ENCODE results near the gene KRT9. TPM values are rescaled to one million over a fixed set of nuclear protein-coding genes. Genes with fewer than 3 reads are reported as not detected.

The KRT9 gene
- total RNA-seq, 4 donors from 2014 or later, result not detected

DNA sequence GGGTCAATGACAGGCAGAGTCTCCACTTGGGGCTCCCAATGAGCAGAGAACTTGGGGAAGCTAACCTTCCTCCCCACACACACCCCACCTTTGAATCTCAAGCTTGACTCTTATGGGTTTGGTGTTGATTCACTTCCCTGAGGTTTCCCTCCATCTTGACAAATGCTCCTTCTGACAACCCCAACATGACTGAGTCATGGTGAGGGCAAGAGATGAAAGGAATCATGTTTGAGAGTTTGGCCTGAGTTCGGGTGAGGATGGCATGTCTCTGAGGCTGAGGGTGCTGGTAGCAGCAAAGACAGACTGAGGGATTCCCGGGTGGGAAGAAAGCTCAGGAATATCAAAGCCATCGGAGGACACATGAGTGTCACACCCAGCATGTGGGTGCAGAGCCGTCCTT is 18.7 kb downstream of the KRT9 start:
- H3K9me3 ChIP-seq, result no peaks in the 10 kb centered on the region
- peaks cover 6 to 39% (median 24%) of the 10 kb centered on the region in 4 donors for H3K4me1 ChIP-seq
- in situ Hi-C loops (cut with MboI; ENCODE audit: low pct_ligation_motif_present in 1 of 4, low pct_unique_long_range_greater_than_20kb in 1 of 4, low sequenced_read_pairs in 3 of 4), result loop anchor here in 2 of 4 donors (10.0 kb wide), 1 partner anchor 92 kb away; no protein-coding TSS in a partner anchor
- no peaks in the 10 kb centered on the region for H3K36me3 ChIP-seq
- no peaks in the 10 kb centered on the region for H3K27me3 ChIP-seq
- no peak overlapping the region for H3K4me3 ChIP-seq
- 77% methylated on average over 4 of the region's 4 CpGs; no CpG with 5 or more reads in 1 of the 2 donors for WGBS, 2 donors (ENCODE audit: low coverage in 1 of 2)
- TF ChIP-seq EP300 (IDR thresholded peaks at IDR 0.05; ENCODE audit: low read depth), result no peak
- no peak for TF ChIP-seq POLR2A (IDR thresholded peaks at IDR 0.05)
- TF ChIP-seq, protein P1, sequence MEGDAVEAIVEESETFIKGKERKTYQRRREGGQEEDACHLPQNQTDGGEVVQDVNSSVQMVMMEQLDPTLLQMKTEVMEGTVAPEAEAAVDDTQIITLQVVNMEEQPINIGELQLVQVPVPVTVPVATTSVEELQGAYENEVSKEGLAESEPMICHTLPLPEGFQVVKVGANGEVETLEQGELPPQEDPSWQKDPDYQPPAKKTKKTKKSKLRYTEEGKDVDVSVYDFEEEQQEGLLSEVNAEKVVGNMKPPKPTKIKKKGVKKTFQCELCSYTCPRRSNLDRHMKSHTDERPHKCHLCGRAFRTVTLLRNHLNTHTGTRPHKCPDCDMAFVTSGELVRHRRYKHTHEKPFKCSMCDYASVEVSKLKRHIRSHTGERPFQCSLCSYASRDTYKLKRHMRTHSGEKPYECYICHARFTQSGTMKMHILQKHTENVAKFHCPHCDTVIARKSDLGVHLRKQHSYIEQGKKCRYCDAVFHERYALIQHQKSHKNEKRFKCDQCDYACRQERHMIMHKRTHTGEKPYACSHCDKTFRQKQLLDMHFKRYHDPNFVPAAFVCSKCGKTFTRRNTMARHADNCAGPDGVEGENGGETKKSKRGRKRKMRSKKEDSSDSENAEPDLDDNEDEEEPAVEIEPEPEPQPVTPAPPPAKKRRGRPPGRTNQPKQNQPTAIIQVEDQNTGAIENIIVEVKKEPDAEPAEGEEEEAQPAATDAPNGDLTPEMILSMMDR (IDR thresholded peaks at IDR 0.05), result no peak
- TF ChIP-seq POLR2AphosphoS5 (IDR thresholded peaks at IDR 0.05), result no peak
- H3K27ac ChIP-seq, result no peak overlapping the region
- no peak for DNase-seq
- intact Hi-C loops (cut with DNase I; ENCODE audit: low total_unique reads), result no loop called here

DNA sequence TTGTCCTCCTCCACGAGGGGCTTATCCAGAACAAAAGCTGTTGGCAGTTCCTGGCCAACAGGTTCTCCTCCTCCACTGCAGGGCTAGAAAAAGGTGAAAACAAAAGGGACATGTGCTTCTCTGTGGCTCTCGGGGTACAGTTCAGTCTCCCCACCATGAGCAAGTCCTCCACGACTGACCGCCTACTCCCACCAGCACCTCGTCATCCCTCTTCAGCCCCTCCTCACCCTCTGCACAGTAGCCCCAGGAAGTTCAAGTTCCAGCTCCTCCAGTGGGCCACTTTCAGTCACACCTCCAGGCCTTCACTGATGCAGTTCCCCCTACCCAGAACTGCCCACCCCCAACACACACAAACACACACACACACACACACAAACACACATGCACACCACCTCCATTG is 19.4 kb downstream of the KRT9 start:
- 83 to 100% methylated on average over 3 to 5 of the region's 5 CpGs for whole genome bisulfite sequencing, 2 donors (ENCODE audit: low coverage in 1 of 2)
- TF ChIP-seq EP300 (IDR thresholded peaks at IDR 0.05; ENCODE audit: low read depth) (no peak), POLR2A (IDR thresholded peaks at IDR 0.05) (no peak), POLR2AphosphoS5 (IDR thresholded peaks at IDR 0.05) (no peak)
- TF ChIP-seq, protein P1 (IDR thresholded peaks at IDR 0.05), result no peak
- H3K4me1 ChIP-seq, result peaks cover 6 to 47% (median 30%) of the 10 kb centered on the region in 4 donors
- no peaks in the 10 kb centered on the region for H3K27me3 ChIP-seq
- no peaks in the 10 kb centered on the region for H3K9me3 ChIP-seq
- no peak overlapping the region for H3K27ac ChIP-seq
- in situ Hi-C loops (cut with MboI; ENCODE audit: low pct_ligation_motif_present in 1 of 4, low pct_unique_long_range_greater_than_20kb in 1 of 4, low sequenced_read_pairs in 3 of 4) (loop anchor here in 2 of 4 donors (10.0 kb wide), 1 partner anchor 92 kb away; no protein-coding TSS in a partner anchor), intact Hi-C loops (cut with DNase I; ENCODE audit: low total_unique reads) (no loop called here)
- no peak overlapping the region for H3K4me3 ChIP-seq
- DNase-seq, result no peak
- H3K36me3 ChIP-seq, result no peaks in the 10 kb centered on the region

DNA sequence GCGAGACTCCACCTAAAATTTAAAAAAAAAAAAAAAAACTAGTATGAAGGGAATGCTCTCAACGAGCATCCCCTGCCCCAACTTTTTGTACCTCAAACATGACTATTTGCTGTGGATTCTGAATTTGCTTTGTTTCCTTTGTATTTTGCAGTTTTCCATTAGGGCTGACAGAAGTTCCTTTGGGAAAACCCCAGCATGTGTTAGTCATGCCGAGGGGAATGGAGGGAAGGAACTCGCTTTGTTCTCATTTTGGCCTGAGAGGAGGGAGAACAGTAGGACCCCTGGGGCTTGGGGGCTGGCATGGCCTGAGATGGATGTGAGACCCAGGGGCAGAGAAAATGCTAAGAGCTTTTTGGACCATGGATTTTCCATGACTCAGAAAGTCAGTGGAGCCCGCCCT is 20.5 kb downstream of the KRT9 start:
- H3K9me3 ChIP-seq, result no peaks in the 10 kb centered on the region
- H3K36me3 ChIP-seq, result no peaks in the 10 kb centered on the region
- in situ Hi-C loops (cut with MboI; ENCODE audit: low pct_ligation_motif_present in 1 of 4, low pct_unique_long_range_greater_than_20kb in 1 of 4, low sequenced_read_pairs in 3 of 4), result loop anchor here in 2 of 4 donors (10.0 kb wide), 1 partner anchor 93 kb away; no protein-coding TSS in a partner anchor
- 56 to 73% methylated on average over 3 to 5 of the region's 5 CpGs for WGBS, 2 donors (ENCODE audit: low coverage in 1 of 2)
- TF ChIP-seq POLR2AphosphoS5 (IDR thresholded peaks at IDR 0.05) (no peak), EP300 (IDR thresholded peaks at IDR 0.05; ENCODE audit: low read depth) (no peak), POLR2A (IDR thresholded peaks at IDR 0.05) (no peak)
- TF ChIP-seq, protein P1 (IDR thresholded peaks at IDR 0.05), result no peak
- intact Hi-C loops (cut with DNase I; ENCODE audit: low total_unique reads), result no loop called here
- no peak for DNase-seq
- no peak overlapping the region for H3K4me3 ChIP-seq
- H3K4me1 ChIP-seq, result peaks cover 6 to 49% (median 32%) of the 10 kb centered on the region in 4 donors
- no peaks in the 10 kb centered on the region for H3K27me3 ChIP-seq
- no peak overlapping the region for H3K27ac ChIP-seq

DNA sequence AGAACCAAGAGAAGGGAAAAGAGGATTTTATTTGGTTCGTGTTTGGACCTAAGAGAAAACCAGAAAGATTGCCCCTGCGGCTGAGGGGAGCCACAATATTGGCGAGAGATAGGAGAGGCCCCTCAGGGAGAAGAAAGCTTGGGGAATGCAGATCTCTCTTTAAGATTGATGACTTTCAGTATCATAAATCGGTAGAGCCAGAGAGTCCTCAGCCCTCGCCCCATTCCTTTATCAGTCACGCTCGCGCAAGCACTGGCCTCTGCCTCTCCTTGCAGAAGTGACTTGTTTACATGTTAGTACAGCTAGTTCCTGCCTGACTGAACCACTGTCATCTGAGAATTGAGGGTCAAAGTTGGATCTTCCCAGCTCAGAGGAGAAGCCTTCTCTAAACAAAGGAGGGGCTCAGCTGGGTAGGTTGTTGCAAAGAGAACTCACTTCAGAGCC is 22.2 kb downstream of the KRT9 start:
- in situ Hi-C loops (cut with MboI; ENCODE audit: low pct_ligation_motif_present in 1 of 4, low pct_unique_long_range_greater_than_20kb in 1 of 4, low sequenced_read_pairs in 3 of 4) (loop anchor here (5.0 to 25.0 kb wide), 5 partner anchors 95 to 645 kb away; no protein-coding TSS in a partner anchor), intact Hi-C loops (cut with DNase I; ENCODE audit: low total_unique reads) (loop anchor here (5.0 kb wide), 2 partner anchors 98 to 113 kb away; no protein-coding TSS in a partner anchor)
- Histone ChIP-seq H3K27ac (peak overlapping the region; percentile 80 to 88 (median 84)), H3K36me3 (no peaks in the 10 kb centered on the region), H3K9me3 (no peaks in the 10 kb centered on the region), H3K27me3 (no peaks in the 10 kb centered on the region), H3K4me3 (no peak overlapping the region), H3K4me1 (peaks cover 6 to 46% (median 31%) of the 10 kb centered on the region in 4 donors)
- TF ChIP-seq POLR2AphosphoS5 (IDR thresholded peaks at IDR 0.05), result peak in 2 of 3 donors; percentile 73 to 78
- TF ChIP-seq EP300 (IDR thresholded peaks at IDR 0.05; ENCODE audit: low read depth), result no peak
- TF ChIP-seq, protein P1 (IDR thresholded peaks at IDR 0.05), result no peak
- TF ChIP-seq POLR2A (IDR thresholded peaks at IDR 0.05), result peak; percentile 61
- WGBS, 2 donors (ENCODE audit: low coverage in 1 of 2), result 66 to 70% methylated on average over 3 to 8 of the region's 8 CpGs
- peak; percentile 78 for DNase-seq

Data from transverse colon (tissue), 4 donors.